RWPE1 (cell line): ENCODE measurements around the gene UBAC2.

Experiments
- CTCF ChIA-PET: fragments of 350-600 bp; sonication (Branson Sonifier 250); formaldehyde crosslinking; extraction: SDS; loops from one replicate; lab custom pipeline; 2021; lab: Yijun Ruan, JAX
- POLR2A ChIA-PET: fragments of 400-600 bp; formaldehyde crosslinking; extraction: SDS; loops from one replicate; lab custom pipeline; 2020; ENCODE audit warnings: antibody characterized with exemption; ENCODE audit not compliant: low non-redundant PET; lab: Yijun Ruan, JAX
- DNase-seq: peaks from one replicate; pipeline ENCODE4 v3.0.0; 2012; ENCODE audit warnings: low spot score
- H3K27ac ChIP-seq: fragments of 450-650 bp; 2 replicates; pipeline ENCODE4 v1.5.1; 2017
- CTCF ChIP-seq: fragments of 450-650 bp; conservative IDR thresholded peaks from 2 replicates; pipeline ENCODE4 v1.5.1; 2017; ENCODE audit warnings: low read depth, mild to moderate bottlenecking

The UBAC2 gene

GRCh38 chr13:99356262-99357091, 155.8 kb downstream of the UBAC2 start:
- CTCF ChIA-PET: no interaction called here
- TF ChIP-seq CTCF: no peak
- no peak overlapping the region for H3K27ac ChIP-seq
- no peak for DNase-seq
- POLR2A ChIA-PET: no interaction called here

GRCh38 chr13:99357131-99357596, 156.5 kb downstream of the UBAC2 start:
- ChIA-PET CTCF (no interaction called here), POLR2A (no interaction called here)
- no peak for TF ChIP-seq CTCF
- DNase-seq: no peak
- H3K27ac ChIP-seq: no peak overlapping the region

- H3K27ac ChIP-seq: no peak overlapping the region
- DNase-seq: no peak
- CTCF ChIA-PET: no interaction called here
- POLR2A ChIA-PET: no interaction called here
- TF ChIP-seq CTCF: no peak
These were observed 157.3 kb downstream of the UBAC2 start for GRCh38 chr13:99357941-99358340.

GRCh38 chr13:99359528-99359927, 158.9 kb downstream of the UBAC2 start:
- no peak overlapping the region for H3K27ac ChIP-seq
- no peak for TF ChIP-seq CTCF
- no peak for DNase-seq
- CTCF ChIA-PET: no interaction called here
- POLR2A ChIA-PET: interaction anchor here (0.6 kb wide), 1 partner anchor 25 kb away, joined by 3 read pairs; no protein-coding TSS in a partner anchor

- POLR2A ChIA-PET: no interaction called here
- TF ChIP-seq CTCF: no peak
- DNase-seq: no peak
- CTCF ChIA-PET: interaction anchor here (0.5 to 1.2 kb wide), 2 partner anchors 76 to 160 kb away, joined by 3 to 4 read pairs; no protein-coding TSS in a partner anchor
- no peak overlapping the region for H3K27ac ChIP-seq
These were observed 160.0 kb downstream of the UBAC2 start for GRCh38 chr13:99360696-99361095.

GRCh38 chr13:99361197-99361596, 160.5 kb downstream of the UBAC2 start:
- H3K27ac ChIP-seq: no peak overlapping the region
- no peak for DNase-seq
- ChIA-PET POLR2A (no interaction called here), CTCF (interaction anchor here (1.2 kb wide), 1 partner anchor 76 kb away, joined by 4 read pairs; no protein-coding TSS in a partner anchor)
- no peak for TF ChIP-seq CTCF
